Fibroblast of skin of abdomen (primary cell): ENCODE measurements around the gene KLHDC7B.

Experiments used
- DNase-seq: peaks from one replicate; pipeline ENCODE4 v3.0.0-alpha.2; 2013

KLHDC7B gene

GRCh38 chr22:50548921-50549790 is 3.5 kb downstream of the KLHDC7B start:
- no peak for DNase-seq

GRCh38 chr22:50550395-50550794 is 4.7 kb downstream of the KLHDC7B start:
- DNase-seq, result no peak

DNA sequence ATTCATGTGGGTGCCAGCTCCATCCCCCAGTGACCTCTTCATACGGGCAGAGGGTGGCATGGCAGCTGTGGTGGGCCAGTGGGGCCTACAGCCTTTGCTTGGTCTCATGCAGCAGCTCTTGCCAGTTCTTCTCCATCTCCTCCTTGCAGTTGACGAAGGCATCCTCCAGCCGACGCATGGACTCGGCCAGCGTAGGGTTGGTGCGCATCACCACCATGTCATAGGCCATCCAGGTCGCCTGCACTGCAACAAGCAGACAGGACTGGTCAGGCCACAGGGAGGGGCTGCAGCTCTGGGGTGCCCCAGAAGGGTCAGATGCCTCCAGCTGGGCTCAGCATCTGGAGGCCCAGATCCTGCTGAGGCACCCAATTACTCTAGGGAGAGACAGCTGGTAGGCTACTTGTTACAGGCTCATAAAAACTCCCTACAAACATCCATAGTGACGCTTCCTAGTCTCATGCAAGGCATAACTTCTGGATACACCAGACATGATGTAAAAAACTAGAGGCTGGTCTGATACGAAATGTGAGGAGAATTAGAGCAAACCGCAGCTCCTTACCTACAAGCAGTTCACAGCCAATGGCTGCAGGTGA is 5.6 kb downstream of the KLHDC7B start:
- no peak for DNase-seq

DNA sequence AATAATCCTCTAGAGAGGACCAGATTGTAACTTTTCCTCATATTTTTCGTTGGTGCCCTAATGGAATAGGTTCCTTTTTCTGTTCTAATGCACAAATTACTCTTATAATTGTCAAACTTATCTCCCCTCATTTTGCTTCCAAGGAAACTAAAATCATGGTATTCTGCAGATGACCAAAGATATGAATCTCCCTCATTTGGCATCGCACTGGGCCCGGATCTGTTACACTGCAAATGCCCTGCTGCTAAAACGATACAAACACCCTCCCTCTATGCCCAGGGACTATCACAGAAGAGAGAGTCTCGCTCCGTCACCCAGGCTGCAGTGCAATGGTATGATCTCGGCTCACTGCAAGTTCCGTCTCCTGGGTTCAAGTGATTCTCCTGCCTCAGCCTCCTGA is 7.6 kb downstream of the KLHDC7B start:
- no peak for DNase-seq

DNA sequence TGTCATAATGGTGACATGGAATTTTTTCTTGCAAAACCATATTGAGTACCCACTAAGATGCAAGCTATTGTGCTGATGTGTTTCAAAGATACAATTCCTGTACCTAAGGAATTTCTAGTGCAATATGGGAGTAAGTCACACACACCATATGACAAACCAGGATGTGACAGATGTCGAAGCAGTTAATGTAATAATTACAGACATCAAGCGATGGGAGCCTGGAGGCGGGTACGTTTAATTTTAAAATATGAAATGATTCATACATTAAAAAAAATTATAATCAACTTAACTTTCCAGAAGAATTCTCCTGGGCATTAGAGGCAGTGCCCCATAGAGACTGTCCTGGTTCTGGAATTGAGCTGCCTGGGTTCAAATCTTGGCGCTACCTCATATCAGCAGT is 11.0 kb downstream of the KLHDC7B start:
- no peak for DNase-seq

GRCh38 chr22:50560034-50560433 is 14.3 kb downstream of the KLHDC7B start:
- no peak for DNase-seq

DNA sequence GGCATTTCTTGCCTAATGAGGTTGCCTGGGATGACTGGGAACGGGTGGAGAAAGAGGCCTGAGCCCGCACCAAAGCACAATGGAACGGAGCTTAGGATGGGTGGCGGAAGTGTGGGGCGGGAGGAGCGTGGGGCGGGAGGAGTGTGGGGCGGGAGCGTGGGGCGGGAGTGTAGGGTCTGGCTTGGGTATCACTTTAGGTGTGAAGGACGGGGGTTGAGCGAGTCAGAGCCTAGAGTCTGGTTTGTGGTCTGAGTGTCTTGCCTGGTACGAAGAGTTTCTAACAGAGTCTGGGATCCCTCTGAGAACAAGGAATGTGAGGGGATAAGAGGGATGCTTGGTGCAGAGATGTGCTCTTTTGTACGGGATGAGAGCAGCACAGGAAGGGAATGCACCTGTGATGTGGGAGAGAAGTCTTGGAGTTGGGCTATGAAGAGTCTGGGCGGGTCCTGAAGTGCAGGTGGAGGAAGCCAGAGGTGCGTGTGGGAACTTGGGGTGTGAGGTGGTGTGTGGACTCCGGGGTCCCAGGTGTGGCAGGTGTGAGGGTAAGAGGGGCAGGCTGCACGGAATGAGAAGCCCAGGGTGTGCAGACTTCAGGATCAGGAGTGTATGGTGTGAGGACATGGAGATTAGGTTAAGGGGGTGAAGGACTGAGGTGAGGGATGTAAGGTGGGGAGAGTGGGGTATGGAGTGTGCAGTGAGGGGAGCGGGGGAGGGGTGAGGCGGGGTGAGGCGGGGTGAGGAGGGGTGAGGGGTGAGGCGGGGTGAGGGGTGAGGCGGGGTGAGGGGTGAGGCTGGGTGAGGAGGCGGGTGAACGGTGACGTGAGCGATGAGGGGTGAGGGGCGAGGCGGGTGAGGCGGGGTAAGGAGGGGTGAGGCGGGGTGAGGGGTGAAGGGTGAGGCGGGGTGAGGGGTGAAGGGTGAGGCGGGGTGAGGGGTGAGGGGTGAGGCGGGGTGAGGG is 16.0 kb downstream of the KLHDC7B start:
- DNase-seq, result no peak

DNA sequence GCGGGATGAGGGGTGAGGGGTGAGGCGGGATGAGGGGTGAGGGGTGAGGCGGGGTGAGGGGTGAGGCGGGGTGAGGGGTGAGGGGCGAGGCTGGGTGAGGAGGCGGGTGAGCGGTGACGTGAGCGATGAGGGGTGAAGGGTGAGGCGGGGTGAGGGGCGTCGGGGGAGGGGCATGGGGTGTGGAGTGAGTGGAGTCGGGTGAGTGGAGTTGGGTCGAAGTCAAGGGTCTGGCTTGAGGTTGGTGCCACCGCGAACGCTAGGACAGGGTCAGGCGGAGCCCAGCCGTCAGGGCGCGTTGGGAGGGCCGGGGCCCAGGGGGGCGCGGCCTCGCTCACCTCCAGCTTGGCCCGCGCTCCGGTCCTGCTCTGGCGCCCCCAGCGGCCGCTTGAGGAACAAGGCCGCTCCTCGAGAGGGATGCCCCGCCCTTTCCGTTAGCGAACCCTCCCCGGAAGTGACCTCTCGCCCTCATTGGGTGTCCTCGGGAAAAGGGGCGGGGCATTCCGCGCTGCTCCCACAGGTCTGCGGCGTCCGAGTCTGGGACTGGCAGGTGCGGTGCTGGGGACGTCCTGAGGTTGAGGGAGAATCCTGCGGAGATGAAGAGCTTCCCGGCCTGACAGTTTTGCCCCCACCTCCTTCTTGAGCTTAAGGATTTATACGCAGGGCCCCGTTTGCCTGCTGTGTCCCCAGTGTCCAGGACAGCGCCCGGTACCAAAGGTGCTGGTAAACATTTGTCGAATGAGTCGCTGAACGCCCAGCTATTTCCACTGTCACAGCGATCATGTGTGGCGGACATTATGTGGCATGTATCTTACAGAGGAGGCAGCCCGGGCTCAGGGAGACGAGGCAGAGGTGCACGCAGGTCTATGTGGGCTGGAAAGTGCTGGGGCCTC is 17.1 kb downstream of the KLHDC7B start, which contains the start of gene SYCE3:
Gene SYCE3, minus strand, starts transcription at position 397 of the 890 bp plus-strand sequence. CDS start 6,514 bp downstream, outside the sequence.
- peak; percentile 89 for DNase-seq

DNA sequence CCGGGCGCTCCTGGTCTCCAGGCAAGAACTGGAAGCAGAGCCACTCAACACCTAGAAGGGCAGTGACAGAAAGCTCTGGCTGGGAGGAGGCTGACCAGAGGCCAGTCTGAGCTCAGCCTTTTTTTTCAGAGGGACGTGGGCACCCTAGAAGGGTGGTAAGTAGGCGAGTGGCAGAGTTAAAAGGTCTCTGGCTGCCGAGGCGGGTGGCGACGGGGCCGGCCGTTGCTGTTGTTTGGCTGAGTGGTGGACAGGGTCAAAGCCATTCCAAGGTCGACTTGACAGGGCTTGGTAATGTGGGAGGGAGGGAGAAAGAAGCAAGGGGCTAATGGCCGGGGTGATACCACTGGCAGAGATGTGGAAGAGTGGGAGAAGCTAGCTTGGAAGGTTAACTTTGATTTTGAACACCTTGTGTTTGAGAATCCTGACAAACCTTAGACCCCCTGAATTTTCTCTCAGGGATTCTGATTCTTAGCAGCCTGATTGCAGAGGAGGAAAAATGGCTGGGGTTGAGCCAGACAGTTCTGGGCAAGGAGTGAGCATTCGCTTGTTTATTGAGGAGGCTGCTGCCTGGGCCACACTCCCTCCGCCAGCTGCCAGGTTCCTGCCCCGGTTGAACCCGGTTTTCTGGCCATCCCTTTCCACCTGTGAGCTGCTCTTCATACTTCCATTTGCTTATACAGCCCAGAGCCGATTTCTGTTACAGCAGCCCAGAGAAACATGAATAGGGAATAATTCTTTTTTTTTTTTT is 17.9 kb downstream of the KLHDC7B start:
- DNase-seq, result no peak

GRCh38 chr22:50564289-50564688 is 18.6 kb downstream of the KLHDC7B start:
- no peak for DNase-seq

DNA sequence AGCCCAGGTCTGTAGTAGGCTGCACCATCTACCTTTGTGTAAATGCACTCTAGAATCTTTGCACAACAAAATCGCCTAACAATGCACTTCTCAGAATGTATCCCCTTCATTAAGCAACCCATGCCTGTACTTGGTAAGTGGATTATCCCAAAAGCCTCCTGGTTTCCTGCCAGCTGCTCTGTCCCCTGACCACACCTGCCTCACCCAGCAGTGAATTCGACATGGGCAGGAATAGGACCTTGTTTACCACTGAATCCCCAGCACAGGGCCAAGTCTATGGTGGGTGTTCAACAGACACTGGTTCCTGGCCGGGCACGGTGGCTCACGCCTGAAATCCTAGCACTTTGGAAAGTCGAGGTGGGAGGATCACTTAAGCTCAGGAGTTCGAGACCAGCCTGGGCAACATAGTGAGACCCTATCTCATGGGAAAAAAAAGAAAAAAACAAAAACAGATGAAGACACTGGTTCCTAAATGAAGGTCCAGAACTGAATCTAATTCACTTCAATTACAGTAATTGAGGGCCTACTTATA is 22.1 kb downstream of the KLHDC7B start:
- no peak for DNase-seq

GRCh38 chr22:50568626-50569025 is 22.9 kb downstream of the KLHDC7B start:
- DNase-seq, result no peak

DNA sequence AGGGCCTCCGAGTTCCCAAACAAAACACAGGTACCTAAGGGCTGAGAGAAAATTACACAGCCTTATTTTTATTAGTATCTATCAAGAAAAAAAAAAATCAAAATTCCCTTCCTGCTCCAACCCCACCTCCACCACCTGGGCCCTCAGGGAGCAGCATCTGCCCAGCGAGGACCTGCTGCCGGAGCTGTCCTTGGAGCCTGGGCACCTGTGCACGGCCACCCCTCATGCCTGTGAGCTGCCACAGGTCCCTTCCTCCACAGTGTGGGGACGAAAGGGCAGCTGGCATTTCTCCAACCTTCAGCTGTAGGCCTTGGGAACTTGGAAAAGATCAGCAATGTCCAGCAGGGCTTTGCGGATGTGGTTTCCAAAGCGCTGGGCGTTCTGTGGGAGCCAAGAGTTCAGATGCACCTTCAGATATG is 23.4 kb downstream of the KLHDC7B start:
- no peak for DNase-seq

GRCh38 chr22:50569896-50570535 is 24.3 kb downstream of the KLHDC7B start:
- DNase-seq, result no peak

DNA sequence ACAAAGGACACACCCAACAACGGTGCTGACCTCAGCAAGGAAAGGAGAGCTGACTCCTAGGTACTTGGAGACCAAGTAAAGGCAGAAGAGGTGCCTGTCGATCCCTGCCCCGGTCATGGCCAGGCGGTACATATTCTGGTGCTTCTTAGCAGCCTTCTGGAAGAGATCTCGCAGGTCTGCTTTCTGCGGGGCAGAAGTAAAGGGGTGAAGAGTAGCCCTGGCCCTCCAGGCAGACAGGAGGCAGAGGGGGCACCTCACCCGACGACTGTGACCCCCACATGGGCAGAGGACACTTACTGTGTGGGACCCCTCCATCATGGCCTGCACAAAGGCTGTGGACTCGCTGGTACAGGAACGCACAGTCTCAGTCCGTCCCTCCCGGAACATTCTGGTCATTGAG is 25.2 kb downstream of the KLHDC7B start:
- DNase-seq, result no peak

DNA sequence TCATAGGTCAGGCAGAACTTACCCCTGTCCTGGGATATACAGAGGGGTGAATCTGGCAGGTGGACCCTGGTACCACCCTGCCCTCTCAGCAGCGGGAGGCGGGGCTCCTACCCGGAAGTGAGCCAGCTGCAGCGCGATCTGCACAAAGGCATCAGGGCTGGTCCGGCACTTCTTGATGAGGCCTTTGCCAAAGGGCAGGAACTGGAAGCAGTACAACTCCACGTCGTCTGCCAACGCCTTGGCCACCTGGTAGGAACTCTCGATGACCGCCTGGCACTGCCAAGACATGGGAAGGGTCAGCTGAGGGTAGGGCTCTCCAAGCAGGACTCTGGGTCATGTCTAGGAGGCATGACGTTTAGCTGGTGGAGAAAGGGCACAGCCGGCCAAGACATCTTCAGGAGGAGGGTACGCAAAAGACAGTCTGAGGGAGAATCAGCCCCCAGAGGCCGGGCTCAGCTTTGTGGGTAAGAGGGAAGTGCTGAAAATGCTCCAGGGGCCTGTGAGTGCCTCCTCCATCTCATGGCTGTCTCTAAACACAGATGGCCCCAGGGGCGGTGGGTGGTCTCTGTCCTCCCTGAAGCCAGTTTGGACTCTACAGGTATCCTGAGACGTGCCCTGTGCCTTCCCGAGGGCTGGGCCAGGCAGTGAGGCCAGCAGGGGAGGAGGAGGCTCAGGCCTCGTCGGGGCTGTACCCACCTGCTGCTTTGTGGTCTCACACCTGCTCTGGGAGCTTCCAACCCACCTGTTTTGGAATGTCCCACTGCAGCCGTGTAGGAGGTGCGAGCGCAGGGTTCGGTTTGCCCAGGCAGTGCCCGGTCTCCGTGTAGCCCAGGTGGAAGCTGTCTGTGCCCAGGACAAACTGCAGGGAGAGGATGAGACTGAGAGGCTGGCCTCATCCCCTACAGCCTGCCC is 25.8 kb downstream of the KLHDC7B start:
- DNase-seq, result no peak

GRCh38 chr22:50572965-50573364 is 27.3 kb downstream of the KLHDC7B start:
- DNase-seq, result no peak

- DNase-seq, result no peak
Measured at GRCh38 chr22:50573491-50574382, 28.0 kb downstream of the KLHDC7B start.
